Cardiac muscle cell (in vitro differentiated cells and primary cell): Measurements from ENCODE around the gene ITSN1. TPM values are rescaled to one million over a fixed set of nuclear protein-coding genes. Genes with fewer than 3 reads are reported as not detected.

ENCODE experiments used
- DNase-seq, 2 donors: peaks; one replicate each; pipeline versions ENCODE4 v3.0.0 to v3.0.0-alpha.2; 2010 to 2017; ENCODE audit warnings: low read depth in 1 of 2, low spot score in 1 of 2
- H3K27ac ChIP-seq: fragments of 200-600 bp; sonication (generic); 2 replicates; pipeline ENCODE4 v1.5.1; 2016
- H3K27me3 ChIP-seq: fragments of 200-600 bp; sonication (generic); 2 replicates; pipeline ENCODE4 v1.6.0; 2016; ENCODE audit warnings: control low read depth
- H3K36me3 ChIP-seq: fragments of 200-600 bp; sonication (generic); 2 replicates; pipeline ENCODE4 v1.5.1; 2016; ENCODE audit warnings: control low read depth
- H3K4me1 ChIP-seq: fragments of 200-600 bp; sonication (generic); 2 replicates; pipeline ENCODE4 v1.8.1; 2017; ENCODE audit warnings: low read depth, mild to moderate bottlenecking, mixed run types
- H3K4me3 ChIP-seq: fragments of 200-600 bp; sonication (generic); 2 replicates; pipeline ENCODE4 v1.5.1; 2016; ENCODE audit warnings: mild to moderate bottlenecking
- H3K9me3 ChIP-seq: fragments of 200-600 bp; sonication (generic); 2 replicates; pipeline ENCODE4 v1.5.1; 2017; ENCODE audit warnings: low read depth, mild to moderate bottlenecking, control low read depth
- CTCF ChIP-seq: IDR thresholded peaks from 2 replicates; pipeline ENCODE4 v1.5.1; 2012; ENCODE audit warnings: low read depth, mild to moderate bottlenecking, low read length
- polyA plus RNA-seq: library from polyadenylated mRNA; unstranded; fragments of >200 nt; fragmentation: Nextera tagmentation; extraction: Ambion mirVana; gene quantifications from 2 replicates; pipeline ENCODE4 v1.2.1, GENCODE V29; 2016
- total RNA-seq: library from RNA; depleted of rRNA; stranded (reverse); fragments of >200 nt; gene quantifications from 2 replicates; pipeline ENCODE4 v1.2.3, GENCODE V29; 2016

Gene ITSN1
- total and polyA plus RNA-seq, 2 experiments from 2014 or later, result 92.4 to 125 TPM

DNA sequence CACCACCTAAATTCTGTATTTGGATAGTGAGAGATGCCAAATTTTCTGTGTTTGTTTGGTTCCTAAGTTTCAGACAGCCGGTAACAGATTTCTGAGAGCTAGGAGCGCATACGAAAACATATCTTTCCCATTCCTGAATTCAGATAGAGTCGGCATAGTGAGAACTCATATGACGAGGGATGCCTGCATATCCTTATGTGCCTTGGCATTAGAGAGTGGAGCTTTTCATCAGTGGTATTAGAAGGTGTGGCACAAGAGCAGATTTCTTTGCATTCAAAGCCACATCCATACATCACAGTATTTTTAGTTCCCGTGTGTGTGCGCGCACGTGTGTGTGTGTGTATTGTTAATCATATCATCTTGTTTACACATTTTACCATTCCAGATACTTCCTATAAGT is 187.5 kb downstream of the ITSN1 start:
- no peaks in the 10 kb centered on the region for H3K4me1 ChIP-seq
- H3K27ac ChIP-seq, result no peak overlapping the region
- DNase-seq, result no peak
- no peaks in the 10 kb centered on the region for H3K27me3 ChIP-seq
- no peaks in the 10 kb centered on the region for H3K9me3 ChIP-seq
- no peak overlapping the region for H3K4me3 ChIP-seq
- TF ChIP-seq CTCF, result no peak
- H3K36me3 ChIP-seq, result peaks cover 24% of the 10 kb centered on the region

- no peak overlapping the region for H3K4me3 ChIP-seq
- H3K27ac ChIP-seq, result no peak overlapping the region
- no peaks in the 10 kb centered on the region for H3K9me3 ChIP-seq
- DNase-seq, result no peak
- H3K27me3 ChIP-seq, result no peaks in the 10 kb centered on the region
- H3K36me3 ChIP-seq, result peaks cover 35% of the 10 kb centered on the region
- no peak for TF ChIP-seq CTCF
- H3K4me1 ChIP-seq, result no peaks in the 10 kb centered on the region
Measured at GRCh38 chr21:33831962-33832659, 189.8 kb downstream of the ITSN1 start.

DNA sequence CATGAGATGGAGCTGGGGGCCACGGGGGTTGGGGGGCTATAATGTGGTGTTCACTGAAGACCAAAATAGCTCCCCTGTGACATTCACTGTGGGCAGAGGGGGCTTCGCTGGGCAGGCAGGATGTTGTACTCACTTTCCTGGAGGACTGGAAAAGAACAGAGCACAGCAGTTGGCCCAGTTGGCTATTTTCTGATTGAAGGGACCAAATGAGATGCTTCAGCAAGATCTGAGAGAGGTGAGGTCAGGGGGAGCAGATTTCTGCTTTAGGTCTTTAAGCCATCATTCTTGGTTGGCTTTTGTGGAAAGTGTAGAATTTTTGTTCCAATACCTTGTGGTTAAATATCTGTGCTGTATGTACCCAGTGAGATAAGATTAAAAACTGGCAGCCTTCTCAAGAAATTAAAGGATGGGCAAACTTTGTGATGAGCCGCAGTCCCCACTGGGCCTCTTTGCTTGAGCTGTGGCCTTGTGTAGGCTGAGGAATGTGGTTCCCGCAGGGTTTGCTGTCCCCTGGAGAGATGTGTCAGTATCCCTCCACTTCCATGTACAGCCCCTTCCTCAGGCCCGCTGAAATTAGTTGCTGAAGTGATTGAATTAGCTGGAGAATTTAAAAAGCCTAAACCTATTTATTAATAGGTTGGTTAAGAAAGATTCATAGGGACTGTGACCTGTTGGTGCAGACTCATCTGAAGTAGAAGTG is 192.7 kb downstream of the ITSN1 start:
- Histone ChIP-seq H3K9me3 (no peaks in the 10 kb centered on the region), H3K4me1 (no peaks in the 10 kb centered on the region), H3K27ac (no peak overlapping the region), H3K4me3 (no peak overlapping the region), H3K27me3 (no peaks in the 10 kb centered on the region), H3K36me3 (peaks cover 35% of the 10 kb centered on the region)
- no peak for DNase-seq
- no peak for TF ChIP-seq CTCF

- Histone ChIP-seq H3K9me3 (no peaks in the 10 kb centered on the region), H3K36me3 (peaks cover 31% of the 10 kb centered on the region), H3K4me1 (no peaks in the 10 kb centered on the region), H3K4me3 (no peak overlapping the region), H3K27me3 (no peaks in the 10 kb centered on the region), H3K27ac (no peak overlapping the region)
- TF ChIP-seq CTCF, result no peak
- no peak for DNase-seq
Measured at GRCh38 chr21:33835920-33836319, 193.6 kb downstream of the ITSN1 start.

GRCh38 chr21:33836408-33836807 is 194.1 kb downstream of the ITSN1 start:
- no peak overlapping the region for H3K4me3 ChIP-seq
- DNase-seq, result no peak
- no peaks in the 10 kb centered on the region for H3K27me3 ChIP-seq
- H3K36me3 ChIP-seq, result peaks cover 31% of the 10 kb centered on the region
- no peaks in the 10 kb centered on the region for H3K4me1 ChIP-seq
- TF ChIP-seq CTCF, result no peak
- no peaks in the 10 kb centered on the region for H3K9me3 ChIP-seq
- no peak overlapping the region for H3K27ac ChIP-seq
